Spleen (tissue), 7 donors: ENCODE results near the gene WNT9A.

Experiments
- POLR2A ChIP-seq, 3 donors: fragments of 450-650 bp; IDR thresholded peaks; one replicate each; pipeline ENCODE4 v1.5.1; 2017; ENCODE audit warnings: antibody characterized with exemption in 3 of 3, mild to moderate bottlenecking in 1 of 3
- POLR2AphosphoS5 ChIP-seq, 3 donors: sonication (generic); formaldehyde crosslinking; IDR thresholded peaks; one replicate each; pipeline ENCODE4 v1.5.1; 2017; ENCODE audit warnings: antibody characterized with exemption in 3 of 3
- TF ChIP-seq, protein P1 (sequence below), 11 experiments: fragments of 200-600 bp in 7 of 11; fragments of 450-650 bp in 4 of 11; sonication (generic) in 4 of 11; IDR thresholded peaks in 8 of 11; conservative IDR thresholded peaks in 3 of 11; 1 replicate in 7 of 11; 2 replicates in 4 of 11; pipeline versions ENCODE4 v1.4.0 to v1.8.0; 2016 to 2021; ENCODE audit warnings: antibody characterized with exemption in 11 of 11, inconsistent platforms in 4 of 11, mild to moderate bottlenecking in 1 of 11
- donor health status: DM: no; HTN: no; CAD: no; lungs with moderate emphysema.
- donor health status: DM: no; HTN: no; CAD: no.
- donor health status: DM: no; HTN: no; CAD: no.

DNA sequence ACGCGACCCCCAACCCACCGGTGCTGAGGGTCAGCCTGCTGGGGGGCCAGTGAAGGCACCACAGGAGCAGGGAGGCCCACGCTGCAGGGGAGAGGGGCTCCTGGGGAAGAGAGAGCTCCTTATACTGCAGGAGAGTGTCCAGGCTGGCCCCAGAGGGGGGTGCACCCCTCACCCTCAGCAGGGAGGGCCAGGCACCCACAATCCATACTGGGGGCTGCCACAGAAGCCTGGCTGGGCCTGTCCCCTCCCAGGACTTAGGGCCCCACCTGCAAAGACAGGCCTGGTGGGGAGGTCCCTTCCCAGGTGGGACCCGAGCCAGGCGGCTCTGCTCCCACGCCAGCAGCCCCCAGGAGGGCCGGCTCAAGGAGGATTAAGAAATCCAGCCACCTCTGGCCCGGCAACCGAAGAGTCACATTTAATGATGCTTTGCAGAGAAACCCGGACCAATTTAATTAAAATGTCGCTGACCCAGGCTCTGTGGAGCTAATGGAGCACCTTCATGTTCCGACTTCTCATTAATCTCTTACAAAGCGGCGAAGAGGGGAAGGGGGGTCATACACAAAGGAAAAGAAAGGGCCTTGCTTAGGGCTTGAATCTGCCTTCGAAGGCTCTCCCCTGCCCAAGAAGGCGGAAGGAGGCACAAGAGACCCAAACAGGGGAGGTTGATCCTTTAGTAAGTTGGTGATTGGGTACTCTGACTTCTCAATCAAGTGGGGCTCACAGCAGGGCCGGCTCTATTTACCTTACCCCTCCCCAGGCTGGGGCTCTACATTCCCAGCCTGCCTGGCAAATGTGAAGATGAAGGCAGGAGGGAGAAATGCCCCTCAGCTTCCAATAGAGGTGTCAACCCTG lies 25.0 kb downstream of the WNT9A start:
- TF ChIP-seq, protein P1, sequence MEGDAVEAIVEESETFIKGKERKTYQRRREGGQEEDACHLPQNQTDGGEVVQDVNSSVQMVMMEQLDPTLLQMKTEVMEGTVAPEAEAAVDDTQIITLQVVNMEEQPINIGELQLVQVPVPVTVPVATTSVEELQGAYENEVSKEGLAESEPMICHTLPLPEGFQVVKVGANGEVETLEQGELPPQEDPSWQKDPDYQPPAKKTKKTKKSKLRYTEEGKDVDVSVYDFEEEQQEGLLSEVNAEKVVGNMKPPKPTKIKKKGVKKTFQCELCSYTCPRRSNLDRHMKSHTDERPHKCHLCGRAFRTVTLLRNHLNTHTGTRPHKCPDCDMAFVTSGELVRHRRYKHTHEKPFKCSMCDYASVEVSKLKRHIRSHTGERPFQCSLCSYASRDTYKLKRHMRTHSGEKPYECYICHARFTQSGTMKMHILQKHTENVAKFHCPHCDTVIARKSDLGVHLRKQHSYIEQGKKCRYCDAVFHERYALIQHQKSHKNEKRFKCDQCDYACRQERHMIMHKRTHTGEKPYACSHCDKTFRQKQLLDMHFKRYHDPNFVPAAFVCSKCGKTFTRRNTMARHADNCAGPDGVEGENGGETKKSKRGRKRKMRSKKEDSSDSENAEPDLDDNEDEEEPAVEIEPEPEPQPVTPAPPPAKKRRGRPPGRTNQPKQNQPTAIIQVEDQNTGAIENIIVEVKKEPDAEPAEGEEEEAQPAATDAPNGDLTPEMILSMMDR (IDR thresholded peaks at IDR 0.05 in 8 of 11, conservative IDR thresholded peaks at IDR 0.05 in 3 of 11) = no peak
- TF ChIP-seq POLR2A (IDR thresholded peaks at IDR 0.05) (no peak), POLR2AphosphoS5 (IDR thresholded peaks at IDR 0.05) (no peak)
